Stimulated activated CD8-positive, alpha-beta memory T cell treated with anti-CD3 and anti-CD28 coated beads, Interleukin-7, amount 100 ng/mL, for 24 hours (primary cell): ENCODE measurements around the gene FCN1.

Experiments
- DNase-seq: peaks from one replicate; pipeline ENCODE4 v3.0.0-alpha.2; 2020; ENCODE audit warnings: low read depth

FCN1 gene

GRCh38 chr9:134951461-134951860 is 33.7 kb upstream of the FCN1 start:
- DNase-seq, result no peak

- DNase-seq, result no peak
Observed at GRCh38 chr9:134950386-134951210, 32.9 kb upstream of the FCN1 start.

DNA sequence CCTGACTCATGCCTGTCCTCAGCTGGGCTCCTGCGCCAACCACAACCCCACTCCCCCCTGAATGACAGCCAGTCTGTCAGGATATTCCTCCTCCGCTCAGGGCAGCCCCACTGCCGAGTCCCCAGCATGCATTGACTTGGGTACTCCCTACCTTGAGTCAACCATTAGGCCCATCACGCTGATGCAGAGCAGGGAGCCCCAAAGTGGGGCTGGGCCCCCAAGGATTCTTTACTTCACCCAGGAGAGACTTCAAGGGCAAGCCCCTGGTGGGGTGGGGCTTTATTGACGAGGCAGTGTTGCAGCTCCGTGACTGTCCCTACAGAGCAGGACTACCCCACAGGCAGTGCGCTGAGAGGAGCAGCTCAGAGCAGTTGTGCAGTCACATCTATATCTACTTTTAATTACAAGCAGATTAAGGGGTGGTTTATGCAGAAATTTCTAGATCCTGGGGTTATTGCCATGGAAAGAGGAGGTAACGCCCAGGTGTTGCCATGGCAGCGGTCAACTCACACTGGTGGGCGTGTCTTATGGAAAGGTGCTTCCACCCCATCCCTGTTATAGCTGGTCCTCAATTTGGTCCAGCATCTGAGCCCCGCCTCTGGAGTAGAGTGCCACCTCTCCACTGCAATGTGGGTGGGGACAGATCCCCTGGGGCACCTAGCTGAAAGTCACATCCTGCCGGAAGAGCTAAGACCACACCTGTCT is 32.1 kb upstream of the FCN1 start:
- DNase-seq, result no peak

DNA sequence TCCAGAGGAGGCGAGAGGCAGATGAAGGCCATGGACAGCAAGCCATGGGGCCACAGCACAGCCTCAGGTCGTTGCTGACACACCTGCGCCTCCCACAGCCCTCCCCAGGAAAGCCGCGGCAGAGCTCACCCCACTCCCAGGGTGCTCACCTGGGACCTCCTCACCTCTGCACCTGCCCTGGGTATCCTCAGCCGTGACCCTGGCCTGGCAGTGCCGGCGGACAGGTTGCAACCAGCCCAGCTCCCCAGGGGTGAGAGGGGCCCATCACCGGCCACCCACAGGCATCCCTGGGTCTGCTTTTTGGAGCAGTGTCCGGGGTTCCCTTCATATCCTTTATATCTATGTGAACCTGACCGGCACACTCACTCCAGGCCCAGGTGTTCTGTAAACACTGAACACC is 30.4 kb upstream of the FCN1 start:
- no peak for DNase-seq

- DNase-seq, result no peak
Observed at GRCh38 chr9:134947265-134947955, 29.7 kb upstream of the FCN1 start.

- DNase-seq, result no peak
Observed at GRCh38 chr9:134946663-134947062, 29.0 kb upstream of the FCN1 start.

- no peak for DNase-seq
Observed at GRCh38 chr9:134945509-134946275, 28.0 kb upstream of the FCN1 start.

DNA sequence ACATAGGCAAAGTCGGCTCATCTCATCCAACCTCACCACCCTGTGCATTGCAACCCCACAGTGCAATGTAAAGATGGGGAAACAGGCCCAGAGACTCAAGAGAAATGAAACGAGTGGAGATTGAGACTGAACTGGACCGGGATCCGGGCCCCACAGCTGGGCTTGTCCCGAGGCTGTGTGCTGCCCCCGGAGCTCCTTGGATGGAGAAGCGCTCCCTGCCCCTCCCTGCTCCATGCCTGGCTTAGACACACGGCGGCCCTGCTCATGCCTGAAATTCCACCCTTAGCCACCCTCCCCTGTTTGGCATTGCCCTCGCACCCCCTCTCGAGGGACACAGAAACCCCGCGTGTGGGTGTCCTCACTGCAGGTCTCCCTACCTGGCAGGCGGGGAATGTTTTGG is 27.2 kb upstream of the FCN1 start:
- DNase-seq, result no peak

DNA sequence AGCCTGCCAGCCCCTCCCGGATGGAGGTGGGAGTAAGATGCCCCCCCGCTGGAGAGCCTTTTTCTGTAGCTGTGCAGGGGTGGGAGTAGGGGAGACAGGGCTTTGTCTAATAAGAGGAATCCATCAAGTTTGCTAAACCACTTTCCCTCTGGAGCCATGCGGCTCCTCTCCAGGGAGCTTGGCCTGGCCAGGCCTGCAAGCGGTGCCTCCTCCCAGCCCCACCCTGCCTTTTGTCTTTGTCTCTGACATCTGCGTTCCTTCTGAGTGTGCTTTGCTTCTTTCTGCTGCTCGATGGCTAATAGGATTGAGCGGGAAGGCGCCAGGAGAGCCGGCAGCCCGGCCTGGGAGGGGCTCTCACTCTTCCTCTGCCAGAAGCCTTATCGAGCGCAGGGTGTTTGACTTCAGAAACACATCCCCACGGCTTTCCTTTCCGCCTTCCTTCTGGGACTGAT is 26.7 kb upstream of the FCN1 start:
- DNase-seq, result no peak

DNA sequence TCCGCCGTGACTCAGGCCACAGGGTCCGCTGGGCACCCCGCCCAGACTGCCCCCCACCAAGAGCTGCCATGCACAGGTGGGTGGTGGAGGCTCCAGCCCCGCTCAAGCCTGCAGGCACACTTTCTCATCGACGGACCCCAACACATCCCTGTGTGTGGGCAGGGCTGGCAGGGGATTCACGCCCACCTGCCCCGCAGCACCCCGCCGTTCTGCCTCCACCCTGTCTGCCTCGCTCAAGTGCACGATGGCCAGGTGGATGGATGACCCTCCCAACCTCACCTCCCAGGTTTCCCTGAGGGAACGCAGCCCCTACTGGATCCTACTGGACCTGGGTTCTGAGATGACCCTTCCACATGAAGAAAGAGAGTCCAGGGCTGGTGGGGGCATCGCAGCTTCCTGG is 26.1 kb upstream of the FCN1 start:
- no peak for DNase-seq

GRCh38 chr9:134943411-134943810 is 25.7 kb upstream of the FCN1 start:
- no peak for DNase-seq

GRCh38 chr9:134942788-134943184 is 25.1 kb upstream of the FCN1 start:
- no peak for DNase-seq

DNA sequence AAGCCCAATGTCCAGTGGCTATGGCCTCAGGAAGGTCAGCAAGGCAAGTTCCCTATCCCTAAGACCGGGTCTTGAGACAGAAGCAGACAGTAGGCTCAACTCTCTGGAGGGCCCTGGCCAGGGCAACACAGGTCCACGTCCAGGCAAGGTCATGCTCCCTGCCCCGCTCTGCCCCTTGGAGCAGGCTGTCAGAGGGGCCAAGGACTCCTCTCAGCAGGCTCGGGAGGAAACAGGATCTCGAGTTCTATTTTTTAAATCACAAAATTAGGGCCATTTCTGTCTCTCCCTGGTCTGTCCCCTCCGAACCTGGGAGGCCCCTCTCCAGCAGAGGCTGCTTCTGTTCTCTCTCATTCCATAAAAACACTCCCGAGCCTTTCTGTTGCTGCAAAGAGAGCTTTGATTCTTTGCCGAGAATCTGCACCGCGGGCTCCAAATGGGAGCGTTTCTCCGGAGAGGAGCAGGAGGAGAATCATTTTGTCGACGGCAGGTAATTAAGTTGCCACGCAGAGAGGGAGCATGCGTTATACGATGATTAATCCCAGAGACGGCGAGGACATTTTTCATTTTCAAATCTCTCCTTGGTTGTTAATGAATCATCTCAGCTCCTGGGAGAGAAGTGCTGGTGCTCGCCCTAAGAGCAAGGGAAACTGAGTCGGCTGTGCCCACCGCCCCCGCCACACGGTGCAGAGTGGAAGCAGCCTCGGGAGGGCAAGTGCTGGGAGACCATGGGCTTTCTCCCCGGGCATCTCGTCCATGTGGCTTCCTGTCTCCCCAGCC is 24.5 kb upstream of the FCN1 start:
- no peak for DNase-seq

- DNase-seq, result no peak
Observed at GRCh38 chr9:134940236-134941208, 22.8 kb upstream of the FCN1 start.

GRCh38 chr9:134939836-134940235 is 22.1 kb upstream of the FCN1 start:
- no peak for DNase-seq

DNA sequence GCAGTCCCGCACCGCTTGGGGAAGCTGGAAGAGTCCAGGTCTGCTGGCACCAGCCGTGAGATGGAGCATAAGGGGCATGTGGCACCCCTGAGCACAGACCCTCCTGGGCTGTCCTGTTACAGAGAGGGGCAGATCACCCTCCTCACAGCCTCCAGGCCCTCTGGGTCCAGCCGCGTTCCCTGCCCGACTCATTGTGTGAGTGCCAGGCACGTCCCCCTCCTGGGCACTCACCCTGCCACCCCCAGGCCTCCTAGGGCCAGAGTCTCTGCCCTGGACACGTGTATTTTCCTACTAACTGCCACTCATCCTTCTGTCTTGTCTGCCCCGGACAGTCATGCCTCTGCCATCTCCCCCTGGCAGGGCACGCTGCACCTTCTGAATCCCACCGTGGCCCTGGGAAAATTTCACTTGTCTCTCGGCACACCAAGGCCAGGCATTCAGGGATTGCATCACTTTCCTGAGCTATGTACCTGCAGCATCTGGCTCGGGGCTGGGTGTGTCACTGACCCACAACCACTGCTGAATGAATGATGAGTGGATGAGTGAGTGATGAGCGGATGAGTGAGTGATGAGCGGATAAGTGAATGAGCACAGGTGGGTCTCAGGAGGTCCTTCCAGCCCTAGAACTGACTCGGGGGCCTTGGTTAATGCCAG is 21.5 kb upstream of the FCN1 start:
- no peak for DNase-seq

GRCh38 chr9:134938346-134939079 is 20.8 kb upstream of the FCN1 start:
- DNase-seq, result no peak

DNA sequence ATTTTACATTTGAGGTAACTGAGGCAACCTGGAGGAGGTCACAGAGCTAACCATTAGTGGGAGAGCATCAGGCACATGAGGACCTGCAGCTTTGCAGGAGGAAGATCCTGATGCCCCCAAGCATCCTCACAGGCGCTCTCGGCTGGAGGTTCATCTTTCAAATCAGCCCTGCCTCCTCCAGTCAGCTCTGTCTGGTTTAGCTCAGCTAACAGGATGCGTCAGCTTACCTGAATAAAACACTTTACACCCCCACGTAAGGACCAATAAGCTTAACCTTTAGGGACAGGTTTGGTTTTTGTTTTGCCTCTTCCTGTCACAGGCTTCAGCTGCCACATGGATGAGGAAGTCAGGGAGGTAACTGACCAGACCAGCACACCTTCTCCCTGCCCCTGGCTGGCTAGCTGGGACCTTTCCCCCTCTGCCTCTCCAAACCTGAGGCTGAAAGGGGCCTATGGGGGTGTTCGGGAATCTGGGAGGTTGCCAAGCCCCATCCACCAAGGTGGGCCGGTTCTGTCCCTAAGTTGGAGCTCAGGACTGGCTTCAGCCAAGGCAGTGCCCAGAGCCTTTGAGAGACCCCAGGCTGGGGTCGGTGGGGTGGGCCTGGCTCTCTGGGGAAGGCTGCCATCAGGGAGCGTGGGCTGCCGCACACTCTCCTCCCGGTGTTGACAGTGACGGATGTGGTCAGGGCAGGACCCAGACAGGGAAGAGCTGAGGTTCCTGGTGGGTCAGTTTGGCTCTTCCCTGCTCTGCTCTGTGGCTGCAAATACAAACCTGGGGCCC is 20.0 kb upstream of the FCN1 start:
- no peak for DNase-seq
